GM23338 (cell line): Measurements from ENCODE around the gene ZNF865. TPM values are rescaled to one million over a fixed set of nuclear protein-coding genes. Genes with fewer than 3 reads are reported as not detected.

Experiments
- ATAC-seq: fragments of 200-7000 bp; cut with Tn5 transposase; 3 replicates; pipeline ENCODE4 v1.9.1; 2020
- DNase-seq: peaks from one replicate; pipeline ENCODE4 v3.0.0-alpha.2; 2015; ENCODE audit warnings: low spot score
- H2AFZ ChIP-seq: fragments of 200-600 bp; sonication (generic); 2 replicates; pipeline ENCODE4 v1.8.0; 2016; ENCODE audit warnings: antibody characterized with exemption, mild to moderate bottlenecking, moderate library complexity
- H3F3A ChIP-seq: fragments of 200-600 bp; sonication (generic); replicated peaks from 2 replicates; pipeline ENCODE4 v1.8.0; 2017; ENCODE audit warnings: antibody characterized with exemption, mixed run types, low read depth
- H3K27ac ChIP-seq: fragments of 200-600 bp; sonication (generic); 2 replicates; pipeline ENCODE4 v1.6.1; 2016; ENCODE audit warnings: low read depth
- H3K27me3 ChIP-seq: fragments of 200-600 bp; sonication (generic); 2 replicates; pipeline ENCODE4 v1.8.0; 2016; ENCODE audit warnings: mild to moderate bottlenecking, mixed run types, moderate library complexity; ENCODE audit not compliant: insufficient read depth
- H3K36me3 ChIP-seq: fragments of 200-600 bp; sonication (generic); 2 replicates; pipeline ENCODE4 v1.8.0; 2016; ENCODE audit warnings: mild to moderate bottlenecking; ENCODE audit not compliant: insufficient read depth
- H3K4me1 ChIP-seq: fragments of 200-600 bp; sonication (generic); 2 replicates; pipeline ENCODE4 v1.8.0; 2016; ENCODE audit warnings: mild to moderate bottlenecking, moderate library complexity; ENCODE audit not compliant: insufficient read depth
- H3K4me2 ChIP-seq: fragments of 200-600 bp; sonication (generic); 2 replicates; pipeline ENCODE4 v1.7.1; 2017; ENCODE audit warnings: mixed run types
- H3K4me3 ChIP-seq: fragments of 200-600 bp; sonication (generic); 2 replicates; pipeline ENCODE4 v1.6.1; 2016; ENCODE audit warnings: mixed run types
- H3K79me2 ChIP-seq: fragments of 200-600 bp; sonication (generic); replicated peaks from 2 replicates; pipeline ENCODE4 v1.8.0; 2017; ENCODE audit warnings: mild to moderate bottlenecking; ENCODE audit not compliant: insufficient read depth
- H3K9me2 ChIP-seq: fragments of 200-600 bp; sonication (generic); 2 replicates; pipeline ENCODE4 v1.8.0; 2017; ENCODE audit not compliant: insufficient read depth
- H4K20me1 ChIP-seq: fragments of 200-600 bp; sonication (generic); replicated peaks from 2 replicates; pipeline ENCODE4 v1.8.0; 2017; ENCODE audit warnings: mild to moderate bottlenecking; ENCODE audit not compliant: insufficient read depth
- H3K27ac Mint-ChIP-seq: 2 replicates; pipeline ENCODE4 v1.8.0; 2020; ENCODE audit warnings: inconsistent platforms, mild to moderate bottlenecking, moderate library complexity, mixed read lengths
- H3K27me3 Mint-ChIP-seq: 3 replicates; pipeline ENCODE4 v1.8.0; 2022; ENCODE audit warnings: low read depth, mild to moderate bottlenecking, moderate library complexity, mixed read lengths, inconsistent platforms; ENCODE audit not compliant: insufficient read depth, poor library complexity
- H3K36me3 Mint-ChIP-seq: 3 replicates; pipeline ENCODE4 v1.8.0; 2021; ENCODE audit warnings: low read depth, mild to moderate bottlenecking, inconsistent platforms, moderate library complexity, mixed read lengths
- H3K4me1 Mint-ChIP-seq: 3 replicates; pipeline ENCODE4 v1.8.0; 2020; ENCODE audit warnings: mild to moderate bottlenecking, inconsistent platforms, mixed read lengths
- H3K4me3 Mint-ChIP-seq: 3 replicates; pipeline ENCODE4 v1.8.0; 2021; ENCODE audit warnings: moderate library complexity, mild to moderate bottlenecking, inconsistent platforms, mixed read lengths
- H3K9me3 Mint-ChIP-seq: 3 replicates; pipeline ENCODE4 v1.8.0; 2020; ENCODE audit warnings: moderate library complexity, mild to moderate bottlenecking, inconsistent platforms, mixed read lengths
- CREB1 ChIP-seq: fragments of 250-450 bp; sonication (Bioruptor Pico); IDR thresholded peaks from 2 replicates; pipeline ENCODE4 v1.5.0; 2020; ENCODE audit warnings: low read depth, mild to moderate bottlenecking, moderate library complexity
- EZH2 ChIP-seq: fragments of 200-600 bp; sonication (generic); IDR thresholded peaks from one replicate; pipeline ENCODE4 v1.8.0; 2017; ENCODE audit warnings: antibody characterized with exemption, mild to moderate bottlenecking, low read depth; ENCODE audit not compliant: unreplicated experiment
- JUNB ChIP-seq: IDR thresholded peaks from one replicate; pipeline ENCODE4 v1.6.1; 2016; ENCODE audit warnings: antibody characterized with exemption; ENCODE audit not compliant: unreplicated experiment
- polyA plus RNA-seq: library from polyadenylated mRNA; unstranded; fragments of >200 nt; fragmentation: Nextera tagmentation; extraction: Ambion mirVana; gene quantifications from 2 replicates; pipeline ENCODE4 v1.2.1, GENCODE V29; 2016
- total RNA-seq: library from RNA; depleted of rRNA; stranded (reverse); fragments of >200 nt; shearing (Covaris generic); gene quantifications from 2 replicates; pipeline ENCODE4 v1.2.3, GENCODE V29; 2014
- TF ChIP-seq, protein P1 (sequence below), 2 experiments: fragments of 200-600 bp in 1 of 2; sonication (generic) in 1 of 2; conservative IDR thresholded peaks; 2 replicates each; pipeline versions ENCODE4 v1.5.1 to v1.6.1; 2016 to 2017; ENCODE audit warnings: antibody characterized with exemption in 2 of 2, low read depth in 2 of 2, mild to moderate bottlenecking in 2 of 2, moderate library complexity in 1 of 2
- TF ChIP-seq, protein P2 (sequence below): IDR thresholded peaks from one replicate; pipeline ENCODE4 v1.6.1; 2018; ENCODE audit warnings: antibody characterized with exemption; ENCODE audit not compliant: unreplicated experiment

Gene ZNF865
- total and polyA plus RNA-seq, 2 experiments from 2014 or later: 2.2 to 12.1 TPM

DNA sequence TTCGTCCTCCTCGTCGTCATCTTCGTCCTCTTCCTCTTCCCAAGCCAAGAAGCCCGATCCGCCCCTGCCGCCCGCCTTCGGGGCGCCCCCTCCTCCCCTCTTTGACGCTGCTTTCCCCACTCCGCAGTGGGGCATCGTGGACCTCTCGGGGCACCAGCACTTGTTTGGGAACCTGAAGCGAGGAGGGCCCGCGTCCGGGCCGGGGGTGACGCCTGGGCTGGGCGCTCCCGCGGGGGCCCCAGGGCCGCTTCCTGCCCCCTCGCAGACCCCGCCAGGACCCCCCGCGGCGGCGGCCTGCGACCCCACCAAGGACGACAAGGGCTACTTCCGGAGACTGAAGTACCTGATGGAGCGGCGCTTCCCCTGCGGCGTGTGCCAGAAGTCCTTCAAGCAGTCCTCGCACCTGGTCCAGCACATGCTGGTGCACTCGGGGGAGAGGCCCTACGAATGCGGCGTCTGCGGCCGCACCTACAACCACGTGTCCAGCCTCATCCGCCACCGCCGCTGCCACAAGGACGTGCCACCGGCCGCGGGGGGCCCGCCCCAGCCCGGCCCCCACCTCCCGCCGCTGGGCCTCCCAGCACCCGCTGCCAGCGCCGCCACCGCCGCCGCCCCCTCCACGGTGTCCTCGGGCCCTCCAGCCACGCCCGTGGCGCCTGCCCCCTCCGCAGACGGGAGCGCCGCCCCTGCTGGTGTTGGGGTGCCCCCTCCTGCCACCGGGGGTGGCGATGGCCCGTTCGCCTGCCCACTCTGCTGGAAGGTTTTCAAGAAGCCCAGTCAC, 8.7 kb downstream of the ZNF865 start (continued):
- no peak for TF ChIP-seq CREB1

DNA sequence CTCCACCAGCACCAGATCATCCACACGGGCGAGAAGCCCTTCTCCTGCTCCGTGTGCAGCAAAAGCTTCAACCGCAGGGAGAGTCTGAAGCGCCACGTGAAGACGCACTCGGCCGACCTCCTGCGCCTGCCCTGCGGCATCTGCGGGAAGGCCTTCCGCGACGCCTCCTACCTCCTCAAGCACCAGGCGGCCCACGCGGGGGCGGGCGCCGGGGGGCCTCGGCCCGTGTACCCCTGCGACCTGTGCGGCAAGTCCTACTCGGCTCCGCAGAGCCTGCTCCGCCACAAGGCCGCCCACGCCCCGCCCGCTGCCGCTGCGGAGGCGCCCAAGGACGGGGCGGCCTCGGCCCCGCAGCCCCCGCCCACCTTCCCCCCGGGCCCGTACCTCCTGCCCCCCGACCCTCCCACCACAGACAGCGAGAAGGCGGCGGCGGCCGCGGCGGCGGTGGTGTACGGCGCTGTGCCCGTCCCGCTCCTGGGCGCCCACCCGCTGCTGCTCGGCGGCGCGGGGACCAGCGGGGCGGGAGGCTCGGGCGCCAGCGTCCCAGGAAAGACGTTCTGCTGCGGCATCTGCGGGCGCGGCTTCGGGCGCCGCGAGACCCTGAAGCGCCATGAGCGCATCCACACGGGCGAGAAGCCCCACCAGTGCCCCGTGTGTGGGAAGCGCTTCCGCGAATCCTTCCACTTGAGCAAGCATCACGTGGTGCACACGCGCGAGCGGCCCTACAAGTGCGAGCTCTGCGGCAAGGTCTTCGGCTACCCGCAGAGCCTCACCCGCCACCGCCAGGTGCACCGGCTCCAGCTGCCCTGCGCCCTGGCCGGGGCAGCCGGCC, 9.5 kb downstream of the ZNF865 start:
- peak; percentile 13; the same call in 2 of the 3 replicates for ATAC-seq
- Histone ChIP-seq H3K27ac (no peak overlapping the region), H4K20me1 (peaks cover 18% of the 10 kb centered on the region), H3K27me3 (no peaks in the 10 kb centered on the region), H3K36me3 (no peaks in the 10 kb centered on the region), H3K4me1 (no peaks in the 10 kb centered on the region), H3K4me3 (no peak overlapping the region), H3K79me2 (peaks cover 2% of the 10 kb centered on the region; the same call in 1 of the 2 replicates), H3F3A (peaks cover 3% of the 10 kb centered on the region; the same call in 1 of the 2 replicates), H3K9me2 (no peaks in the 10 kb centered on the region), H3K4me2 (no peak overlapping the region), H2AFZ (no peak overlapping the region)
- Mint-ChIP-seq H3K4me1 (0 out of 3 replicates have a peak, but pooled peaks cover 2% of the 10 kb centered on the region), H3K36me3 (peaks cover 38% of the 10 kb centered on the region), H3K9me3 (peaks cover 5% of the 10 kb centered on the region), H3K4me3 (no peak overlapping the region), H3K27me3 (peaks cover 17% of the 10 kb centered on the region), H3K27ac (no peak overlapping the region)
- TF ChIP-seq, protein P1, sequence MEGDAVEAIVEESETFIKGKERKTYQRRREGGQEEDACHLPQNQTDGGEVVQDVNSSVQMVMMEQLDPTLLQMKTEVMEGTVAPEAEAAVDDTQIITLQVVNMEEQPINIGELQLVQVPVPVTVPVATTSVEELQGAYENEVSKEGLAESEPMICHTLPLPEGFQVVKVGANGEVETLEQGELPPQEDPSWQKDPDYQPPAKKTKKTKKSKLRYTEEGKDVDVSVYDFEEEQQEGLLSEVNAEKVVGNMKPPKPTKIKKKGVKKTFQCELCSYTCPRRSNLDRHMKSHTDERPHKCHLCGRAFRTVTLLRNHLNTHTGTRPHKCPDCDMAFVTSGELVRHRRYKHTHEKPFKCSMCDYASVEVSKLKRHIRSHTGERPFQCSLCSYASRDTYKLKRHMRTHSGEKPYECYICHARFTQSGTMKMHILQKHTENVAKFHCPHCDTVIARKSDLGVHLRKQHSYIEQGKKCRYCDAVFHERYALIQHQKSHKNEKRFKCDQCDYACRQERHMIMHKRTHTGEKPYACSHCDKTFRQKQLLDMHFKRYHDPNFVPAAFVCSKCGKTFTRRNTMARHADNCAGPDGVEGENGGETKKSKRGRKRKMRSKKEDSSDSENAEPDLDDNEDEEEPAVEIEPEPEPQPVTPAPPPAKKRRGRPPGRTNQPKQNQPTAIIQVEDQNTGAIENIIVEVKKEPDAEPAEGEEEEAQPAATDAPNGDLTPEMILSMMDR (conservative IDR thresholded peaks at IDR 0.05; ENCODE audit: low read depth in 2 of 2): no peak
- TF ChIP-seq, protein P2, sequence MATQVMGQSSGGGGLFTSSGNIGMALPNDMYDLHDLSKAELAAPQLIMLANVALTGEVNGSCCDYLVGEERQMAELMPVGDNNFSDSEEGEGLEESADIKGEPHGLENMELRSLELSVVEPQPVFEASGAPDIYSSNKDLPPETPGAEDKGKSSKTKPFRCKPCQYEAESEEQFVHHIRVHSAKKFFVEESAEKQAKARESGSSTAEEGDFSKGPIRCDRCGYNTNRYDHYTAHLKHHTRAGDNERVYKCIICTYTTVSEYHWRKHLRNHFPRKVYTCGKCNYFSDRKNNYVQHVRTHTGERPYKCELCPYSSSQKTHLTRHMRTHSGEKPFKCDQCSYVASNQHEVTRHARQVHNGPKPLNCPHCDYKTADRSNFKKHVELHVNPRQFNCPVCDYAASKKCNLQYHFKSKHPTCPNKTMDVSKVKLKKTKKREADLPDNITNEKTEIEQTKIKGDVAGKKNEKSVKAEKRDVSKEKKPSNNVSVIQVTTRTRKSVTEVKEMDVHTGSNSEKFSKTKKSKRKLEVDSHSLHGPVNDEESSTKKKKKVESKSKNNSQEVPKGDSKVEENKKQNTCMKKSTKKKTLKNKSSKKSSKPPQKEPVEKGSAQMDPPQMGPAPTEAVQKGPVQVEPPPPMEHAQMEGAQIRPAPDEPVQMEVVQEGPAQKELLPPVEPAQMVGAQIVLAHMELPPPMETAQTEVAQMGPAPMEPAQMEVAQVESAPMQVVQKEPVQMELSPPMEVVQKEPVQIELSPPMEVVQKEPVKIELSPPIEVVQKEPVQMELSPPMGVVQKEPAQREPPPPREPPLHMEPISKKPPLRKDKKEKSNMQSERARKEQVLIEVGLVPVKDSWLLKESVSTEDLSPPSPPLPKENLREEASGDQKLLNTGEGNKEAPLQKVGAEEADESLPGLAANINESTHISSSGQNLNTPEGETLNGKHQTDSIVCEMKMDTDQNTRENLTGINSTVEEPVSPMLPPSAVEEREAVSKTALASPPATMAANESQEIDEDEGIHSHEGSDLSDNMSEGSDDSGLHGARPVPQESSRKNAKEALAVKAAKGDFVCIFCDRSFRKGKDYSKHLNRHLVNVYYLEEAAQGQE: no peak
- no peak for TF ChIP-seq JUNB
- no peak for TF ChIP-seq EZH2
- DNase-seq: peak; percentile 12
